Iris pigment epithelial cell (primary cell): ENCODE measurements around the gene PPP1R3A.
"Not testable (repeated sequence)": the region's sequence is repeated elsewhere in the genome, so short reads cannot be mapped to it uniquely, and the experiment has no call there.

Experiments used
- DNase-seq: peaks from one replicate; pipeline ENCODE4 v3.0.0-alpha.2; 2011; ENCODE audit warnings: low read depth

Gene PPP1R3A

DNA sequence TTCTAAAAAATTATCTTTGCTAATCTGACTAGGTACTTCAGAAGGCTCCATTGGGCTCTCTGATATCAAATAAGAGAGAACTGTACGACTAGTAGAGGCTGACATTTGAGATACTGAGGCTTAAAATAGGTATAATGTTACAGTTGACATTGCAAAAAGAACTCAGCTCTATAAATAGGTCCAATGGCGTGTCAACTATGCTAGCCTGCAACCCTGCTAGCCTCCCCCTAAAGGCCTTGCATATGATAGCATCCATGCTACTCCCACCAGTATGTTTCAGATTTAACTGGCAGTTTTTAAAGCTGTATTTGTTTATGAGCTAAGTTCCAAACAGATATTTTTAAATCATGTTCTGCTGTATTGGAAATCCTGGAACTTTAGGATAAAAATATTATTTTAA lies at the start of gene PPP1R3A:
TSS of gene PPP1R3A (minus strand) at position 64 of the 400 bp plus-strand sequence. CDS start at position 51, 13 bp downstream.
- DNase-seq: no peak

GRCh38 chr7:113963356-113963755 lies 44.5 kb upstream of the PPP1R3A start:
- DNase-seq: no peak

GRCh38 chr7:113959910-113960309 lies 41.1 kb upstream of the PPP1R3A start:
- DNase-seq: no peak

- DNase-seq: no peak
Observed at GRCh38 chr7:113955157-113955556, 36.3 kb upstream of the PPP1R3A start.

DNA sequence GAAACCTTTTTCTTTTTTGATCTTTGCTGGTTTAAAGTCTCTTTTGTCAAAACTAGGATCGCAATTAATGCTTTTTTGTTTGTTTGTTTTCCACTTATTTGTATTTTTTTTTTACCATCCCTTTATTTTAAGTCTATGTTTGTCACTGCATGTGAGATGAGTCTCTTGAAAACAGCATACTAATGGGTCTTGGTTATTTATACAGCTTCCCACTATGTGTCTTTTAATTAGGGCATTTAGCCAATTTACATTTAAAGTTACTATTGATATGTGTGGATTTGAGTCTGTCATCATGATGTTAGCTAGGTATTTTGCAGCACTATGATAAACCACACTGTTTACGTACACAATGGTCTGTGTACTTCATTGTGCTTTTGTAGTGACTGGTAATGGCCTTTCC lies 34.7 kb upstream of the PPP1R3A start:
- DNase-seq: no peak

DNA sequence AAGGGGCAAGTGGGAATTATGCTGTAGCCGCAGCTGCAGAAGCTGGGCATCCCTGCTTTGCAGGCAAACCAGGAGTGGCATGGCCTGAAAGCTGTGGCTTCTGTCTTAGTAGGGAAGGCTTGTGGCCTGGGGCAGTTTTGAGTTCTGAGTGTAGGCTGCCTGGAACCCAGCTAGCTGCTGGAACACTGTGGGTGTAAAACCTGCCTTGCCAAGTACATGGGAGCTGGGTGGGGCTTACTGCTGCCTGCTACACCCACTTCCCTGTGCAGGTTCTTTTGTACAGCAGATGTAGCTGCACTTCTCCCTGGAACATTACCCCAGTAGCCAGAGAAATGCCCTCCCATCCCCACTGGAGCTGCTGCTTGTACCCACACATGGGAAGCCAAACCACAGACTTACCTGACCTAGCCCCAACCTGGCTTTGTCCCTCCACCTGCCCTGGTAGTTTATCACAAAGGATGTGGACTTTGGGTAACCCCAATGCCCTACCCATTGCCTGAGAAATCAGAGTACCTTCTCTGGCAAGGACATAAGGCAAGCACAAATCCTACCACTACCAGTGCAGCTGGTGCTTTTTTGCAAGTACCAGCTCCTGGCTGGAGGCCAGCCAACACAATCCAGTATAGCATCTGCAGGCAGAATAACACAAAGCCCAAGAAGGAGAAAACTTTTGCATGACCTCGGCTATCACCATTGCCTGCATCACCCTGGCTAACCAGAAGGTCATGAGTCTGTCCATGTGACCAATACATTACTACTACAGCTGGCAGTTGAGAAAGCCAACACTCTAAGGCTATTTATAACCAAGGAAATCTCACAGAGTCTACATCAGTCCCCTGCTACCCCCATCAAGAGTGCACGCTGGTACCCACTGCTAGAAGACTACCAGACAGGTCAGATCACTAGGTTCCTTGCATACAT lies 26.5 kb upstream of the PPP1R3A start:
- DNase-seq: no peak

DNA sequence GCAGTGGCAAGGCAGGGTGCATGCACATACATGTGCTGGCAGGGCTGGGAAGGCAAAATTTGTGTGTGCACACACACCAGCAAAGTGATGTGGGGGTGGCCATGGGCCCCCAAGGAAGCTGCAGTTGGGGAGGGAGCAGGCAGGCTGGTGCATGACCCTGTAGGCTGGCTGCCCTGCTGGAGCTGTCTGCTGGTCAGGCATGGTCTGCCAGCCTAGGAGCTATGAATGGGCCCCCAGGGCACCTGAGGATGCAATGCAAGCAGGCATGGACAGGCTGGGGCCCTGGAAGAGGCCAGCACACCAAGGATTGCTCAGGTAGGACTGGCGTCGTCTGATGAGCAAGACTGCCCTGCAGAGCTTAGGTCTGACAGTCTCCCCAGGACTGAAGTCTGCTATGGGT lies 18.2 kb upstream of the PPP1R3A start:
- DNase-seq: no peak

DNA sequence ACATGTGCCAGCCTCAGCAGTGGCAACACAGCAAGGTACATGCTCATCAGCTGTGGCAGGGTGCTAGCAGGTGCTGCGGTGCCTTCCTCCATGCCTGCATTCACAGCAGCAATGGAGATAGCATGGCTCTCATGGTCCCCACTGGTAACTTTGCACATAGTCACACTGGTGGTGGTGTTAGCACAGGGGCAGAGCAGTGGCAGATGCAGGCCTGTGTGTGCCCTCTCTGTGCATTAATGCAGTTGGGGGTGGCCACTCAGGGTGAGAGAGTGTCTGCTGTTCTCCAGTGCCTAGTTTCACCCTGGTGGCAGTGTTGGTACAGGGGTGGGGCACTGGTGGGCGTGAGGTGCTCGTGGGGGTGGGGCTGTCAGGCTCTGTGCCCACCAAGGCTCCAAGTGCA lies 17.7 kb upstream of the PPP1R3A start:
- no peak for DNase-seq

GRCh38 chr7:113929389-113929788 lies 10.6 kb upstream of the PPP1R3A start:
- not testable (repeated sequence) for DNase-seq

GRCh38 chr7:113928112-113928511 lies 9.3 kb upstream of the PPP1R3A start:
- DNase-seq: no peak

GRCh38 chr7:113922049-113922448 lies 3.2 kb upstream of the PPP1R3A start:
- DNase-seq: no peak

DNA sequence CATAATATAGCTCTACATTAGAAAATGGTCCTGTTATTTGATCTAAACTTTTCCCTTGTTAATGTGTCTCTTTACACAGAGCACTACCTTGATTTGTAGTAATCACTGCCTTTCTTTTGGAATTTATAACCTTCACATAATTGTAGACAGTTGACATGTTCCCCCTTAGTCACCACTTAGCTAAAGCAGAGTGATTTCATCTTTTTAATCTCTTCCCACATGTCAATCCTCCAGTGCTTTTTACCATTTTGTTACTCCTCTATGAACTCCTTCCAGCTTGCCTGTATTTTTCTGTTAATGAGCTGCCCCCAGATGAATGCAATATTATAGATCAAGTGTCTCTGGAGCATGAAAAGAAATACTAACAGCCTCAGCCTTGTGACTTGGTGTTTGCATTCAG lies 2.6 kb upstream of the PPP1R3A start:
- DNase-seq: no peak

DNA sequence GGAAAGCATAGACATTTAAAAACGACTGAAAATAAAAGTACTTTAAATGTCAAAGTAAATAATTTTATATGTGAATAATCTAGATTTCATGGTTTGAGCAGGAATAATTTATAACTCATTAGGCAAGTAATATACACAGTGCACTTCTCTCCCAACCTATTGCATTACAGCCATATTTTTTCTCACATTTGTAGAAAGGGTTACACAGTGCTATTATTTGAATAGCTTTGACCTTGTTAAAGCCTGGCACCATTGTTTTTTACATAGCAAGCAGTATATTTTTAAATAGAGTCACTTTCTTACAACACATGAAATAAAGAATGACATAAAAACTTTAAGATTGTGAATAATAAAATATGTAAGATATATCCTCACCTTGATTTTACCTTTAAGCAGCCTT lies 969 bp downstream of the PPP1R3A start:
- DNase-seq: no peak

DNA sequence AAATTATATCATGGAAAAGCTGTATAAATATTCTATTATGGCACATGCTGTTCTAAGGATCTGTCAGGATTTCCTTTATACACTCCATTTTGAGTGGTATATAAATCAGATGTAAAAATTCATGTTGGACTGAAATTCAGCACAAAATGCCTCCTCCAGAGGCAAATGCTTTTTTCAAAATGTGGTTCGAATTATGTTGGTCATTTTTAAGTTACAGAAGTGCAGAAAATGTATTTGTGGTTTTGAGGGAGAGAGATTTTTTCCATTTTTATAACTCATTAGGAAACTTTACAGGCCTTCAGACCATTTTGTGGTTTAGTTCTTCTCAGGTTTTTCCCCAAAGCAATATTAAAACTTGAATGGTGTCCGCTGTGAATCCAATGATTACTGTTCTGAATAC lies 2.9 kb downstream of the PPP1R3A start:
- no peak for DNase-seq

DNA sequence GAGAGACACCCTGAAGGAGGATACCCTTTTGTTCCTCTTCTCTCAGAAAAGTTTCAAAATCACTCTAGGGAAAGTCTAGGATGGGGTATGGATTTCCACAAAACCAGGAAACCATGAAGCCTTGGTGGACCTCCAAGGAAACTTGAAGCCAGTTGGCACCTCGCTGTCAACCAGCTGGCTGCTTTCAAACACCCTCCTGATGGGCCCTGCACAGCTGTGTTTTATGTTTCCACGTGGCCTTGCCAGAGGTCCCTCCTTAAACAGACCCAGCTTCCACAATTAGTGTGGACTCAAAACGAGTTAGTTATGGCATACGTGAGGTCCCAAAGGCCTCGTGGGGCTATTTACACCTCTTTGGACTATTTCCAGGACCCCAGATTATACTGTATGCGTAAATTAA lies 5.9 kb downstream of the PPP1R3A start:
- no peak for DNase-seq

DNA sequence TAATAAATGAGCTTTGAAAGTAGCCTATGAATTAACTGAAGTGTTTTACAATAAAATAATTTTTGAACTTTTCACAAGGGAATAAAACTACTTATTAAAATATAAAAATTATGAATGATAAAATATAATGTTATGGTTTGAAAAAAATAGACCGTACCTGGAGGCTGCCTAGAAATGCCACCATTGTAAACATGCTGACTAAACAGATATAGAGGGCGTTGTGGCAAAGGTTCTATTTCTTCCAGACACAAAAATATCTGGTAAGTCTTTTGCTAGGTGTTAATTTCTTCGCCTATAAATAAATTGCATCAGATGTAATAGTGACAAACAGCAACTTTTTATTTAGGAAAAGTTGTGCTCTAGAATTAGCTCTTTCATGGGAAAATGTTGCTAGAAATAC lies 11.2 kb downstream of the PPP1R3A start:
- no peak for DNase-seq

- DNase-seq: no peak
Observed at GRCh38 chr7:113904521-113904920, 14.3 kb downstream of the PPP1R3A start.

DNA sequence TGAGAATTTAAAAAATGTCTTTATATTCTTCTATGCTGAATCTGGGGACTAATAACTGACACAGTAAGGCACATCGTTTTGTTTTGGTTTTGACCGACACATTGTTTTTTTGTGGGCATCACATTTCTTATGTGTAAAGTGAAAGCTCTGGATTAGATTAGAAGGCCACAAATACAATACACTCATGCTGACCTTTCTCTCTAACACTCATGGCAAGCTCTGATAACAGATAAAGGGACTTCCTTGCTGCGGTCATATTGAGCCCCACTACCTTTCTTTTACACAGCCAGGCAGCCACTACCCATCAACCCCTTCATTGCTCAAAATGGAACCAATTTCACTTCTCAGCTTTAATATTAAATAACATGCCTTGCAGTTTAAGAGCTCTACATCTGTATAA lies 26.0 kb downstream of the PPP1R3A start:
- no peak for DNase-seq

DNA sequence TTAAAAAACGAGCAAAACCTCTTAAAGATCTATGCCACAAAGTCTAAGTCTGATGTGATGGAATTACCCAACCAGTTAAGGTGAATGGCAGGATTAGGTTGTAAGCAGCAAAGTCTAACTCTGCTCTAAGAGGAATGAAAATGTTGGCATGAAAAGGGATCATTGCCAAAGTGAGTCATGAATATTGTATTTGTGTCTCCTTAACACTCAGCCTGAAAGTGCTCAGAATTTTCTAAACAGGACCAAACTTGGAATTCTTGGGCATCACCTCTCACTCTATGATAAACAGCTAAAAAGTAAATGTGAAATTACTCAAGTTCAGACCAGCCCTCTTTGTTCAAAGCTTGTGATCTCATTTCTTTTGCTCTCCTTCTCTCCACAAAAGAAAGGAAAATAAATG lies 27.0 kb downstream of the PPP1R3A start:
- peak; percentile 49 for DNase-seq

DNA sequence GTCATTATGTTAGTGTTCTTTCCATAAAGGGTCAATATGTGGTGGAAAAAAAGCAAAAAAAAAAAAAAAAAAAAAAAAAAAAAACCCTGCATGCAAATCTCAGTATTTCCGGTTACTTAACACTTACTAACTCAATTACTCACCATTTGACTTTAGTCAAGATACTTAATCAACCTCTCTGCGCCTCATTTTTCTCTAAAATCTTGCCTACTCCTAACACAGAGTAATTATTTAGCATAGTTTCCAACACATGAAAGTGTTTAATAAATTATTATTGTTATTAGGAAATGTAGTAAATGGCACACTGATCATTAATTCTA lies 27.8 kb downstream of the PPP1R3A start:
- no peak for DNase-seq

DNA sequence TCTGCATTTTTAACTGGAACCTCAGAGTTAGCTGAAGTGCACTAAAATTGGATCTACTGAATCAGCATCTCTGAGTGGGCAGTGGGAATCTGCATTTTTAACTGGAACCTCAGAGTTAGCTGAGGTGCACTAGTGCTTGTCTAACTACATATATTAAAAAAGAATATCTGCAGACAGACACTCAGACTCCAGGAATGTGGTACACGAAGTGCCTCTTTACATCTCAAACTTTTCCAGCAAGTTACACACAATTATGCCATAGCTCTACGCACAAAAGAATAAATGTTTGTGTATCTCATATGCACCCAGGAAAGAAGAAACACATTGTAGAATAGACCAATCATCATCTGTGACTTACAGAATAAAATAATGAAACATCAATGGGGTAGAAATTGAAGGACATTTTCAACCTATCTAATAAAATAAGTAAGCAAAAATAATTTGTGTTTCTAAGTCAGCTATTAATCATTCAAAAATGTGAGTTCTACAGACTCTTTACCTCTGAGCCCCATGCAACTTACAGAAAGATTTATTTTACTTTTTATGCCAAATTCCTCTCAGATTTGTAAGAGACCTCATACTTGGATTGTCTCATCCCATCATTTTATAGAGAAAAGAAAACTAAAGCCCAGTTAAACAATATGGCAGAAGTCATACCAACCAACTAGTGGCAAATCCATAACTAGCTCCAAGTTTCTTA lies 28.3 kb downstream of the PPP1R3A start:
- DNase-seq: peak; percentile 10

- no peak for DNase-seq
Observed at GRCh38 chr7:113883096-113883495, 35.7 kb downstream of the PPP1R3A start.

DNA sequence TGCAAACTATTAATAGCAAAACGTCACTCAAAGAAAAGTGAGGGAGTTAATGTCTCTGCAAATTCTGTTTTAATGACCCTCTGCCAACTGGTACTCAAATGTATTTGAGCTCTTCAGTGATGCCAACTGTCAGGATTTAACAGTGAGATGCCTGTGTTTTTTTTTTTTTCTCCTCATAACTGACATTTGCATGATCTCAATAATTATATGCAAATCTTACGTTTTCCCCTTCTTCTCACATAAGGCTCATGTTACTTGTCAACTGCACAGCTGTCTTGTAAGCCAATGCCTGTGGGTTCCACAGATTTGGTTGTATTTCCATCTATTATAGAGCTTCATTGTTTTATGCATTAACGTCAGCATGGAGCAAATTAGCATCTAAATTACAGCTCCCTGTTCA lies 38.2 kb downstream of the PPP1R3A start:
- no peak for DNase-seq
